GM19452 (cell line): ENCODE results near the gene CCNT1.
"Not testable (repeated sequence)": the region's sequence is repeated elsewhere in the genome, so short reads cannot be mapped to it uniquely, and the experiment has no call there.

Source experiments
- ATAC-seq: cut with Tn5 transposase; IDR thresholded peaks from one replicate; pipeline ENCODE4 v1.9.1; 2021; ENCODE audit not compliant: unreplicated experiment

The CCNT1 gene

DNA sequence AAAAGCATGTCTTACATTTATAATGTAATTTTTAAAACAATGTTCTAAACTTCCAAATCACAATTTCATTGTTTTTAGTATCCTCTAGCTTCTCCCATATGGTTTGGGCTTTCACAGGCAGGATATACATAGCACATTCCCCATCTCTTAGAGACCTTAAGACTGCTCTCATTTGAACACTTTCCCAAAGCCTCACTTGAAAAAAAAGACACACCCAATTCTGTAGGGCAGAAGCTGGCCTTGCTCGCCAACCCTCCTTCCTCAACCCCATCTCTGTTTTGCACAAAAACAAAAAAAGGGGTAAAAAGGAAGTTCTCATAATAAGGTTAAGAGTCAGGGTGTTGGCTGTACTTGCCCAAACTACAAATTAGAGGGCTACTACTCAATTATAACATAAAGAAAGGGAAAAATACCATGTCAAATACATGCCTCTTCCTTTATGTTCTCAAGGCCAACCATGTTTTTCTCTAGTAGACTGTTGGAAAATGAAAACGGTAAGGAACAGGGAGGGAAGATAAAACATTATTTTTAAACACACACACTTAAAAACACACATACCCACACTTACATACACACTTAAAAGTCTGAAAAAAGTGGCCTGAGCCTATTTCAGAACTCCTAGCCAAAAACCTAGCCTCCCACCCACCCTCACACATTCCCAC, 24.6 kb downstream of the CCNT1 start:
- no peak for ATAC-seq

DNA sequence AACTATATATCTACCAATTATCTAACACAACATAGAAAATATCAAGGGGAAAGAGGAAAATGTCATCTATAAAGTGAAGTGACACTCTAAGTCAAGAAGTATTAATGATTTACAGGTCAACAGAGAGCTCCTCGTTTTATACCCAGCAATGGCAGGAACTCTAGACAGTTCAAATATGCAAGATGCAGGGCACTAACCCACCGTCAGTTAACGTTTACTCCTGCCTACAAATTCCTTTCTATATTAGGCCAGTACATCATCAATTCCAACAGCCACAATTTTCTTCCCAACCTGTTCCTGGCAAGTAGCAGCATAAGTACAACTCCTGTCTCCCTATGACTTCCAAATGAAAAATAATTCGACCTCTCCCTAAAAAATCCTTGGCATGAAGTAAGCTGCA, 25.5 kb downstream of the CCNT1 start:
- no peak for ATAC-seq

GRCh38 chr12:48690436-48690835, 26.1 kb downstream of the CCNT1 start:
- ATAC-seq, result no peak

DNA sequence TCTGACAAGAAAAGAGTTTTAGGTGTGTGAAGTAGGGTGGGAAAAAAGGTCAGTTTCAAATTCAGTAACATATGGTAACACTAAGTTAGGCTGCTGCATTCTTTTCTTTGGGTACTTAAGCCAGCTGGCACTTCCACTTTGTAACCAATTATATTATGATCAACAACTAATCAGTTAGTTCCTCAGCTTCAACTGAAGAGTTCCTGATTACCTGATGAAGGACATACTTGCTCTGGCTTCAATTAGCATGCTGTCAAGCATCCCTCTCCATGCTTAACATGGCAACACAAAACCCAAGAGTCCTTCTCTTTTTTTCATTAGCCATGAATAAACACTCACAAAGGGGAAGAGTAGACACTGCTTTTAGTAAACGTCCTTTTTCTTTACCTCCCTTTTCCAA, 27.7 kb downstream of the CCNT1 start:
- ATAC-seq, result no peak

GRCh38 chr12:48687592-48687991, 28.9 kb downstream of the CCNT1 start:
- ATAC-seq, result no peak

DNA sequence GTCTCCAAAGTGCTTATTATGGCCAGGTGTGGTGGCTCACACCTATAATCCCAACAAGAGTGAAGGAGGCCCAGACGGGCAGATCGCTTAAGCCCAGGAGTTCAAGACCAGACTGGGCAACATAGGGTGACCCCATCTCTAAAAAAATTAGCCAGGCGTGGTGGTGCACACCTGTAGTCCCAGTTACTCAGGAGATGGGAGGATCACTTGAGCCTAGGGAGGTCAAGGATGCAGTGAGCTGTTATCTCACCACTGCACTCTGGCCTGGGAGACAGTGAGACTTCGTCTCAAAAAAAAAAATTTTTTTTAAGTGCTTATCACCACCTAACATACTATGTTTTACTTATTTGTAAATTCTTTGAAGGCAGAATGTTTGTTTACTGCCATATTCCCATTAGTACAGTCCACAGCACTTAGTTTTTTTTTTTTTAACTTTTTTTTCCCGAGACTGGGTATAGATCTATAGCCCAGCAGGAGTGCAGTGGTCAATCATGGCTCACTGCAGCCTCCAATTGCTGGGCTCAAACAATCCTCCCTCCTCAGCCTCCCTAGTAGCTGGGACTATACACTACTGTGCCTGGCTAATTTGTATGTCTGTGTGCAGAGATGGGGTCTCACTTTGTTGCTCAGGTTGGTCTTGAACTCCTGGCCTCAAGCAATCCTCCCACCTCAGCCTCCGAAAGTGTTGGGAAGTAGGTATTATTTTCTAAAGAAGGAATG, 29.7 kb downstream of the CCNT1 start:
- no peak for ATAC-seq

DNA sequence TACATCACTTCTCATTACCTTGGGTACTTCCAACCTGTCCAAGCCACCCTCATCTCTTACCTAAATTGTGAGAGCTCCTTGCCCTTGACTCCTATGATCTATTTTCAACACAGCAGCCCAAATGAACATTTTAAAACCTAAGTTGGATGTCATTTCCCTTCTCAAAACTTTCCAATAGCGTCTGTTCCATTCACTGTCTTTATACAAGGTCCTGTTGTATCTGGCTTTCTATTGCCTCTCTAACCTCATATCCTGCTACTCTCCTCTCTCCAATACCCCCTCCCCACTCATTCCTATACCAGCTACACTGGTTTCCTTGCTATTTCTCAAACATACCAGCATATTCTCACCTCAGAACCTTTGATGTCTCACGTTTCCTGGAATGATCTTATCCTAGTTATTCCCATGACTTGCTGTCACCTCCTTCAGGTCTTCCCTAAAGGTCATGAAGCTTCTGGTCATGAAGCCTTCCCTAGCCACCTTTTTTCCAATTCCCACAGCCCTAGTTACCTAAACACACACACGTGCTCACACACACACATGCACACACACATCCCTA, 30.4 kb downstream of the CCNT1 start:
- no peak for ATAC-seq

DNA sequence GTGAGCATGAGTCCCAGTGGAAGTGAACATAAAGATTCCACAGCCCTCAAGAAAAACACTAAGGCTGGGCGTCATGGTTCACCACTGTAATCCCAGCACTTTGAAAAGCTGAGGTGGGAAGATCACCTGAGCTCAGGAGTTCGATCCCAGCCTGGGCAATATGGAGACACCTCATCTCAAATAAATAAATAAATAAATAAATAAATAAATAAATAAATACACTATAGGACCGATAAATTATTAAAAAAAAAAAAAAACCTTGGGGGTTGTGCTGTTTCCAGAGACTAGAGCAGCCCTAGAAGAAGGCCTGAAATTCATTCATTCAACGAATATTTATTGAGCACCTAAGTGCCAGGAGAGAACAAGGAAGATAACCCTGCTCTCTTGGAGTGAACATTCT, 33.0 kb downstream of the CCNT1 start:
- ATAC-seq, result no peak

- ATAC-seq, result no peak
Observed at GRCh38 chr12:48682927-48683326, 33.6 kb downstream of the CCNT1 start.

GRCh38 chr12:48682533-48682905, 34.0 kb downstream of the CCNT1 start:
- ATAC-seq, result not testable (repeated sequence)

- peak; percentile 97 for ATAC-seq
Observed at GRCh38 chr12:48681710-48682532, 34.6 kb downstream of the CCNT1 start, which contains the start of gene KANSL2. TSS of gene KANSL2 (minus strand) at chr12:48682238. CDS start at chr12:48681632, 606 bp downstream.

DNA sequence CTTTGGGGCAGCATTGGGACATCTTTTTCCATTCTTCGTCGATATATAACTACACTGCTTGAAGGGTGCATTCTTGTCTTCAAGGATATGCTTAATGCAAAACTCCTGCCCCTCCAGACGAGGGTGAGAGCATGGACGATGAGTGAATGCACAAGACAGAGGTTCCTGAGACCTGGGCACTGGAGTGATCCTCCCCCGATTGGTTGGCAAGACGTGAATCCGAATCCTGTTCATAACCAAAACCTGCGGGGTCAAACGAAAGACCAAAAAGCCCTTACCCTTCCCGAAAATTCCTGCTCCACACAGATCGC, 35.2 kb downstream of the CCNT1 start:
- ATAC-seq, result no peak

DNA sequence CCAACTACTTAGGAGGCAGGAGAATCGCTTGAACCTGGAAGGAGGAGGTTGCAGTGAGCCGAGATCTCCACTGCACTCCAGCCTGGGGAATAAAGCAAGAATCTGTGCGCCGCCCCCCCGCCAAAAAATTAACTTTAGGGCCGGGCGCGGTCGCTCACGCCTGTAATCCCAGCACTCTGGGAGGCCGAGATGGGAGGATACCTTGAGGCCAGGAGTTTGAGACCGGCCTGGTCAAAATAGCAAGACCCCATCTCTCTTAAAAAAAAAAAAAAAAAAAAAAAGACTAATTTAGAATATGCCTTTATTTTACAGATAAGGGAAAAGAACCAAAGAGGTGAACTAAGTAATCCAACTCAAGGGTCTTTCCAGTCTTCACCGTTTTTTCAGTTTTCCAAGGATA, 35.6 kb downstream of the CCNT1 start:
- ATAC-seq, result no peak

- ATAC-seq, result no peak
Observed at GRCh38 chr12:48678551-48679185, 37.8 kb downstream of the CCNT1 start.

DNA sequence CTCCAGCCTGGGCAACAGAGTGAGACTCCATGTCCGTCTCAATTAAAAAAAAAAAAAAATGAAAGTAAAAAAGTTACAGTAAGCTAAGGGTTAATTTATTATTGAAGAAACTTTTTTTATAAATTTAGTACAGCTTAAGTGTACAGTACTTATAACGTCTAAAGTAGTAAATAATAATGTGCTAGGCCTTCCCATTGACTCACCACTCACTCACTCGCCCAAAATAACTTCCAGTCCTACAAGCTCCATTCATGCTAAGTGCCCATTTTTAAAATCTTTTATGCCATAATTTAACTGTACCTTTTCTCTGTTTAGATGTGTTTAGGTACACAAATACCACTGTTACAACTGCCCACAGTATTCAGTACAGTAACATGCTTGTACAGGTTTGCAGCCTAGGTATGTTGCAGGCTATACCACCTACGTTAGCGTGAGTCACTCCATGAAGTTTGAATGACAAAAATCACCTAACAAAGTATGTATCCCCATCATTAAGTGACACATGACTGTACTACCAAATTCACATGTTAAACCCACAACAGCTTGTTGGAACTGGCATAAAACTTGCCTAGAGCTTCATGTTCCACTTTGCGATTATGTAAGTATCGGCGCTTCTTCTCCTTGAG, 45.2 kb downstream of the CCNT1 start:
- no peak for ATAC-seq

DNA sequence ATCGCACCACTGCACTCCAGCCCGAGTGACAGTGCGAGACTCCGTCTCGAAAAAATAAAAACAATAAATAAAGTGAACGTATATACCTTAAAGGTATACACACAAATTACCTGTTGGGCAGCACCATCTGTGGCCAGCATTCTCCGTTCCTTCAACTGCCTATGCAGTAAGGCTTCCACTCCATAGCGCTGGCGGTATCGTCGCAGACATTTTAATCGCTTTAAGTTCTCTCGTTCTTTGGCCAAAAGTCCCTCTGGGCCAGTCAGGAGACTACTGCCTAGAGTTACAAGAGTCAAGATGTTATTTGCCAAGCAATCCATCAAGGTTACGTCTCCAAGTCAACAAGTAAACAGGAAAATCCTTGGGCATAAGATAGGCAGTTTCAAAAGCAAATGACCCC, 47.5 kb downstream of the CCNT1 start:
- ATAC-seq, result no peak

GRCh38 chr12:48659863-48660262, 56.6 kb downstream of the CCNT1 start:
- no peak for ATAC-seq

DNA sequence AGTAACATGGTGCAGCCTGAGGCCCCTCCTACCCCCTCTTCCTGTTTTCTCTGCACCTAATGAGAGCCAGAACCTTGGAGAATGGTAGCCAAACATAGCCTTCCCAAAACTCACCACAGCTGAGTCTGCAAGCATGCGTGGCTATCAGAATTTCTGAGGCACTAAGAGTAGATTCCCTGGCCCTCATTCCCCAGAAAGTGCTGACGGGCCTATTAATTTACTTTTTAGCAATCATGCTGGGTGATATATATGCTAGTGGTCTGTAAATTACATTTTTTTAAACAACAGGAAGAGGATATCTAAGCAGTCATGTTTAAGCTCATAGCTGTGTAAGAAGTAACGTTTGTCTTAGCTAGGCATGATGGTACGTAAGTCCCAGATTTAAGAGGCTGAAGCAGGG, 64.8 kb downstream of the CCNT1 start:
- ATAC-seq, result no peak

DNA sequence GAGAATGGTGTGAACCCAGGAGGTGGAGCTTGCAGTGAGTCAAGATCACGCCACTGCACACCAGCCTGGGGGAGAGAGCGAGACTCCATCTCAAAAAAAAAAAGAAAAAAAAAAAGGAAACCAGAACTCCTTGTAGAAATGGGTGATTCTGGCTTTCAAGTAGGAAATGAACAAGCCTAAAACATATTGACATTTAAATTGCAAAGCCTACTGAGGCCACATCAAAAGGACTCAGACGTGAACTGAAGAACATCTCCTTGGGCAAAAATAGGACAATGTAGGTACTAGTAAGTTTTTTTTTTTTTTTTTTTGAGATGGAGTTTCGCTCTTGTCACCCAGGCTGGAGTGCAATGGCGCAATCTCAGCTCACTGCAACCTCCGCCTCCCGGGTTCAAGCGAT, 71.2 kb downstream of the CCNT1 start:
- not testable (repeated sequence) for ATAC-seq

GRCh38 chr12:48643011-48643410, 73.5 kb downstream of the CCNT1 start:
- no peak for ATAC-seq
